NK-92 (cell line): ENCODE data around the gene CCDC88C.

Experiments
- DNase-seq: peaks from one replicate; lab custom pipeline; 2025; ENCODE audit not compliant: unreplicated experiment; lab: John Stamatoyannopoulos, UW

CCDC88C gene

DNA sequence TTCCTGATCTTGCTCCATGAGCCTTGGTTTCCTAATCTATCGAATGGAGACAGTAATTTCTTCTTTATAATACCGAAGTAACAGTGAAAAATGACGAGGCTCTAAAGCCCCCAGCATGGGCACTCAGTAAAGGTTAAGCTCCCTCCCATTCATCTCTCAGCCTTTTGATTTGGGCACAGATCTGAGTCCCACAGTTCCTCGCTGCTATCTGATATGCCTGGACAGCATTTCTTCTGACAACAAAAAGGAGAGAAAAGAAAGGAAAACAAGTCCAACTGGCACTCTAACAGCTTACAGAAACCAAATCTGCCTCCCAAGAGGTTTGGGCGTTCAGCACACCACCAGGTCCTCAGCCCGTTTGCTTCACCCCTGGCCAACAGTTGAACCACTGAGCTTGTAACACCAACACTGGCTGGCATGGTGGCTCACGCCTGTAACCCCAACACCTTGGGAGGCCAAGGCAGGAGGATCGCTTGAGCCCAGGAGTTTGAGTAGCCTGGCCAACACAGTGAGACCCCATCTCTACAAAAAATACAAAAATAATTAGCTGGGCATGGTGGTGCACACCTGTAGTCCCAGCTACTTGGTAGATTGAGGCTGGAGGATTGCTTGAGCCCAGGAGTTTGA, 19.5 kb downstream of the CCDC88C start:
- no peak for DNase-seq

DNA sequence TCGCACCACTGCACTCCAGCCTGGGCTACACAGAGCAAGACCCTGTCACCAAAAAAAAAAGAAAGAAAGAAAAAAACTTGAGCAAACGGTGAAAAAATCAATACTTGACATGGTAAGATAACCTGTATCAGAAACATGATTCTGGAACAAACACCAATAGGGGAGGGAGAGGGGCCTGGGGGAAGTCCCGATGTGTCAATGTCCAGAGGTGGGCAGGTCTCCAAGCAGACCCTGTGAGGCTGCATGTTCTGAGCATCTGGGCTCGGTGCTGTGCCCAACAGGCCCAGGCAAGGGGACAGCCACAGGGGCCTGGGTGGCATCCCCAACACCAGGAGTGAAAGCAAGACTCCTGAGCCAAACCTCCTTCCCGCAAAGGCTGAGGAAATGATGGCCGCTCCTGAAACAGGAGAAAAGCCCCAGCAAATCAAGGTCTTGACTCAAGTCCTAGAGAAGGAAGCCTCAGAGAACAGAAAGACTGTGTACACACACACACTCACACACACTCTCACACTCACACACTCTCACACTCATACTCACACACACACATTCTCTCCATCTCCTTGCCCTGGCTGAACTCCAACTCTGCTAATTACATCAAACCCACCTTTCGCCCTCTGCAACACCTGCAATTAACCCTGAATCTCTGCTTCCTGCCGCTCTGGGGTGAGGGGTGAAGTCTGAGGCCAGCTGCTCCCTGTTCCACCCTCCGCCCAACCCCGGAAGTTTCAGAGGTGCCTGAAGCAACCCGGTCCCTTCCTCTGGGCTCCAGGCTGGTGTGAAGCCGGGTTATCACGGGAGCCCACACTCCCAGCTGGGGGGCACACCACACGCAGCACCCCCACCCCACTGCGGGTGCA, 20.4 kb downstream of the CCDC88C start:
- no peak for DNase-seq

DNA sequence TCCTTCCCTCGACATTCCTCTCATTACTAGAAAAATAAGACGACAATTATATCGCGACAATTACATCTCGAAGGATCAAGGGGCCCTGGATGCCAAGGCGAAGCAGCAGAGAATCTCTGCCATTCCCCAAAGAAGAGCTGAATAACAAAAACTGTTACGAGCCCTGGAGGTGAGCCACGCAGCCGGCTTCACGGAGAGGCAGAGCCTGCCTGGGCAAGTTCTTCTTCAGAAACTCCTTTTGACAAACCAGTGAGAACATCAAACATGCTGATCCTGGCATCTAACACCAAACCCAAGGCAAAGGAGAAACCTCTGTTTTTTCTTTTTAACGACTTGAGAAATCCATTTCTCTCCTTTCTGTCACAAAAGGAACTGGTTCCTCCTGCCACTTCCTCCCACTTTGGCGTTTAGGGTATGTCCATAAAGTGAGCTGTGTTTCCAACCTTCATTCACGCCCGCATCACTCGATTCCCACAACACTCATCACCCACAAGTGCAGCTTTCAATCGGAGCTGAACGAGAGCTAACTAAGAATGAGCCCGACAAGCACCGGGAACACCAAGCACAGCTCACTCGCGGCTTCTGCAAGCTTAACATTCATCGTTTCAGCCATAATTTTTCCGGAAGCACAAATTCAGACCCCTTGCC, 21.5 kb downstream of the CCDC88C start:
- DNase-seq = no peak

DNA sequence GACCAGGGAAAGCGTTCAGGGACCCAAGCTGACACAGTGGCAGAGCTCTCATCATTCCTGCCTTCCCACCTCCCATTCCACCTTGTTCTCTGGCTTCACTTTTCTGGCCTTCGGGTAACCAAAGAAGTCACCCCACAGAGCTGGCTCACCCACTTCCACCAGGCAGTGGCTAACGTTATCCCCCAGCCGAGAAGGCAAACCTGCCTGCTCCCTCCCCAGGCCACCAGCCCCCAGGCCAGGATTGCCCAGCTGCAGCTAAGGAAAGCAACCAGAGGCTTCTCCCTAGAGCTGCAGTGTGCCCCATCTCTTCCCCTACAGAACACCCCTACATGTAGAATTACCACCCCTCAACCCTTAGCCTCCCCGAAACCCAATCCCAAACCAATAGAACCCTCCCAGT, 22.2 kb downstream of the CCDC88C start:
- DNase-seq = no peak

DNA sequence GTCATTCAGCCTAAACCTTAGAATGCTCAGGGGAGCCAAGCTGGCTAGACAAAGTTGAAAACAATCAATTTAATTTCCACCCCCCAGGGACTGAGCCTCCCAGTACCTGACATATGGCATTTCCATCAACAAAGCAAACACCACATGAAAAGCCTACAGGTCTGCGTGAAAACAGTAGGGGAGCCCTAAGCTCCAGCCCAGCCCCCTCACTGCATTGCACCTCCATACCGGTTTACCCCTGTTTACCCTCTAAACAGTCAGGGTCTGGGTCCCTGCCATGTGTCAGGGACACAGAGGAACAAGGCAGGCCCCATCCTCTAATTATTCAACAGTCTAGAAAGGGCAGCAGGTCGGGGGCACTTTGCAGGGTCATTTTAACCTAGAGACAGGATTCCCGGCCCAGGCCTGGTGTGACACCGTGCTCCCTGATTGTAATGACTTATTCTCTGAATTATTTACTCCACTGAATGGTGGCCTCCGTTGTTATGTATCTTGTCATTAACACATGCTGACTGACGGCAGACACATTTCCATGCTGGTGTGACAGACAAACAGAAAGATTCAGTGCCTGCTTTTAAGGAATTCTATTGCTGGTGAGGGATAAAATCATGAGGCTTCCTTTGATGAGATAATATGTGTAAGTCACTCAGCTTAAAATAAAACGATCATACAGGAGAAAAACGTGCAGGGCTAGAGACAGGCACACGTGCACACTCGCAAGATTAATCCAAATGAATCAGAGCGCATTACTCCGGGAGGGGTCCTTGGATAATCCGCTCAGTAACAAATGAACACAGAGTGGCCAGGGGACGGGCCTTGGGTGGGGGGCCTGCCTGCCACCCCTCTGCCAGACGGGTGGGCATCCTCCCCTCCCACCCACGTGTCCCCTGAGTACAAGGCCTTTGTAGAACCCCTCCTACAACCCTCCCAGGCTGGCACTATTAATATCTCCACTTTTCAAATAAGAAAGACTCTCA, 23.2 kb downstream of the CCDC88C start:
- no peak for DNase-seq

DNA sequence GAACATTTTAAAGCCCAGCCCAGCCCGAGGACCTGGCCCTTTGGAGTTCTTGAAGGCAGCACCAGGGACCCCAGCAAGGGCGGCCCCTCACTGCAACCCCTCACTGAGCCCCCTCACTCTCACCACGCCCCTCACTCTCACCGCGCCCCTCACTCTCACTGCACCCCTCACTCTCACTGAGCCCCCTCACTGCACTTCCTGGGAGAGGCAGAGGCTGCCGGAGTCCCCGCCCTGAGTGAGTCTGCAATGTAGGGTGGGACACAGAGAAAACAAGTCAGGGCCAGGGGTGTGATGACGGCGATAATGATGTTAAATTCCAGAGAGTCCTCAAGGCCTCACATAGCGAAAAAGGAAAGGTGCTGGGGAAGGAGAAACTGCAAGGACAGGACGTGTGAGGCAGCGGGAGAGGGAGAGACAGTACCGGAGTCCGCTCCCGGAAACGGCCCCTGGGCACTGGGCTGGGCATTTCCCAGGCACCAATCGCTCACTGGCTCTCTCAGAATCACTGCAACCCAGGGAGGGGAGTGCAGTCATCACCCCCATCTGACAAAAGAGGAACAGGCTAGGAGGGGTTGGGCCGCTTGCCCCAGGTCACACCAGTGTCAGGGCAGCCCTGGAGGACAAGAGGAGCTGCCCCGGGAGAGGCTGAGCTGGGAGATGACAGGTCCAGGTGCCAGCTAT, 24.9 kb downstream of the CCDC88C start:
- DNase-seq = no peak

DNA sequence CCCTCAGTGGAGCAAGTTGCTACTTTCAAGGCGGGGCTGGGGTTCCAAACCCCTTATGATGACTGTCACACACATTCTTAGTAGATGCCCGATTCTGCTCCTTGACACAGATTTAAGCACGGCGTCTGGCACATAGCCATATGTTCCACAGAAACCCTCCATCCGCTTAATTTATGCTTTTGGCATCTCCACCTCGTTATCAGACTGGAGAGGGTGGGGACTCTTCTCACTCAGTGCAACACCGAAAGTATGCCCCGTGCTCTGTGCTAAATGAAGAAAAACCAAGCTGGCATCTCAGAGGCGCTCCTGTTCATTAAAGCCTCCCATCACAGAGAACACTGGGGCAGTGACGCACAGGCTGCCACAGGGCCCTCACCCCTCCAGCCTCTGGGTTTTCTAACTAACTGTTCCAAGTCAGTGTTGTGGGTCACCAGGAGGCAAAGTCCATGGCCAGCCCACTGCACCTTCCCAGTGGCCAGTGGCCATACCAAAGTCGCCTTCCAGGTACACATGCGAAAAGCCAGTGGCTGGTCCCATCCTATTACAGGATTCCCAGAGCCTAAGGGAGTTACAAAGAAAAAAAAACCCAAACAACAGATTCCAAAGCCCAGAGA, 27.3 kb downstream of the CCDC88C start:
- no peak for DNase-seq

DNA sequence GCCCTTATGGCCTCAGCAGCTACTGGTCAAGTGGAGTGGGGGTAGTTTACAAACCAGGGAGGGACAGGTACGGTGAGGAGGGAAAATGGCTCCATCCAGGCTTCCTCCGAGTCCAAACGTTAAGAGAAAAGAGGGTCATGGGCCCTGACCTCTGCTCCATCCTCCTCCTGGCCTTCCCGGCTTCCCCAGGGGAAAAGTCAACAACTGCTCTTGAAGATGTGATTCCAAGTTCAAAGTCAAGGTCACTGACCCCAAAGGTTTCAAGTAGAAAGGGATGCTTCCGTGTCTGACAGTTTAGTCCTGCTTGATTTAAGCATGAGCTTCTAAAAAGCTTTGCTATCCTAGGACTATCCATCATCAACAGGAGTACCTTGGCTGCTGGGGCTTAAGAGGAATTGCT, 28.5 kb downstream of the CCDC88C start:
- DNase-seq = no peak

DNA sequence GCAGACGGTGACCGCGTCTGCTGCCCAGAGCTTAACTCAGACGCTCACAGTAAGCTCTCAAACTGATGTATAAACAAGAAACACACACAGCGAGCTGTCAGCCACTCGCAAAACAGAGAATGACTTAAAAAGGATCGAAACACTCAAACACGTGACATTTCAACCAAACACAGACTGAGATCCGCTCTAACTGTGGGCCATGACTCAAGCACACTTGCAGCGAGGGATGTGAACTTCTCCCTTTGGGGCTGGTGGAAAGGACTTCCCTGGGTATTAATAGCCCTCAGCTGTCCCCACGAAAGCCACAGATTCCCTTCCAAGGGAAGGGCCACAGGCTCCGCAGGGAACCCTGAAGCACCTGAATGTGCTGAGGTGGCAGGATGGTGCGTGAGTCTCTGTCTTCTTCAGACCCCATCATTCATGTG, 29.1 kb downstream of the CCDC88C start:
- no peak for DNase-seq

DNA sequence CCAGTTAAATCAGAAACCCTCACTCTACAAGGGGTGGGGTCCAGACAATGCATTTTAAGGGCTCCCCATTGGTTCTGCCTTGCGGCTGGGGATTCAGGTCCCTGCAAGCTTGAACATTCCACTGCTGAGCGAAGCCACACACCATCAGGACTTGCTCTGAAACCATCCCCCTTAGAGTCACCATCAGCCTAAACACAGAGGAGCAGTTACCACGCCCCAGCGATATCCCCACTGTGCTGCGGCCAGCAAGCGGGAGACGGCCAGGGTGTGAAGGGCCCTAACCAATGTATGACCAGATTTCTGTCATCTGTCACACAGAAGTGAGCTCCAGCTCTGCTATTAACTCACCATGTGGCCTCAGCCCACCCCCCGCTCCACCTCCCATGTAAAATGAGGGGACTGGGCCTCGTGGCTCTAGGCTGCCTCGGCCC, 29.7 kb downstream of the CCDC88C start:
- DNase-seq = no peak

DNA sequence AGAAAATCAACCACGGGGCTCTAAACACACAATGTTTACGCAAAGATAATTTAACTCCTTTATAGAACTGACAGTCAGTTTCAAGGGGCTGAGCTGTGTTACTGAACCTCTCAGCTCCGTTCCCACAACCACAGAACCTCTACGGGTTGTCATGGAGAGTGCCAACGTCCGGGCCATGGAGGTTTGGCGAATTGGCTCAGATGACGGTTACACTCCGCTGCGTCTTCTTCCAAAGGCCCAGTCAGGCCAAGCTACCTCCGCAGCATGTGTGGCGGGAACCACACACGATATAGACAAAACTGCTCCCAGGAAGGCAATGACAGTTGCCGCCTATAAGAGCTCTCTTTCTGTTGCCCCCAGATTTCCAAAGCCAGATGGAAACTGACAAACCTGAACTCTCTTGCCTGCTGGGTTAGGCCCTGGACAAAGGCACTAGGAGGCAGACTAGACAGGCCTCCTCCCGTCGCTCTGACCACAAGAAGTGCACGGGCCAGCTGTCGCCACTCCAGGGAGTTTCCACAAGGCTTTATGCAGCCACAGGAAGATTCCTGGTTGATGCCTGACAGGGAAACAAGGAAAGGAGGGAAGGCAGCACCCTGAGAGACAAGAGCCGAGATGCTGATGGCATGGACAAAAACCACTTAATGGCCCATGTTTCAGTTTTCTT, 30.3 kb downstream of the CCDC88C start:
- no peak for DNase-seq

DNA sequence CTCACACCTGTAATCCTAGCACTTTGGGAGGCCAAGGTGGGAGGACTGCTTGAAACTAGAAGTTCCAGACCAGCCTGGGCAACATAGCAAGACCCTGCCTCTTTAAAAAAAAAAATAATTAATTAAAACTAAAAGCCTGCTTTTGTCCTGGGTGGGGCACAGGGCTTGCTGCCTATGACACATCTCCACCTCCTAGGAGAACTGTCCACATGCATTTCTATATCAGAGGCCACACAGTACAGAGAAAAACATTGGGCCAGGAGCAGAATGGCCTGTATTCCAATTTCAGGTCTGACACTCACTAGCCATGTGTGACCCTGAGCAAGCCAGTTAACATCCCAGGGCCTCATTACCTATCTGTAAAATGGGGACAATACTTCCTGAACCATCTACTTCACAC, 31.9 kb downstream of the CCDC88C start:
- no peak for DNase-seq

DNA sequence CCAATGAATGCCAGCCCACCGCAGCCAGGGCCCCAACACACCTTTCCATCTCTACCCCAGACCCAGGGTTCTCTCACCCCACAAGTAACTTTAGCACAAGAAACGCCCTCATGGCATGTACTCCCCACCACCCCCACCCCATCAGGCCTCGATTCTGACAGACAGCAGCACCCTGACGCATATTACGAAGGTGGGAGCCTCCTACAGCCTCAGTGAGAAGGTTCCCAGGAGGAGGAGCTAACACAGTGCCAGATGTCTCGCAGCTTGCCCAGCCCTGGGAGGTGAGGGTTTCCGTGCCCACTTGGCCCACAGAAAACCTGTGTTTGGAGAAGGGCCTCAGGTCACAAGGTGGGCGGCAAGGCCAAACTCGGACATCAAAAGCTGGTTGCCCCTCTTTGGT, 32.4 kb downstream of the CCDC88C start:
- no peak for DNase-seq

DNA sequence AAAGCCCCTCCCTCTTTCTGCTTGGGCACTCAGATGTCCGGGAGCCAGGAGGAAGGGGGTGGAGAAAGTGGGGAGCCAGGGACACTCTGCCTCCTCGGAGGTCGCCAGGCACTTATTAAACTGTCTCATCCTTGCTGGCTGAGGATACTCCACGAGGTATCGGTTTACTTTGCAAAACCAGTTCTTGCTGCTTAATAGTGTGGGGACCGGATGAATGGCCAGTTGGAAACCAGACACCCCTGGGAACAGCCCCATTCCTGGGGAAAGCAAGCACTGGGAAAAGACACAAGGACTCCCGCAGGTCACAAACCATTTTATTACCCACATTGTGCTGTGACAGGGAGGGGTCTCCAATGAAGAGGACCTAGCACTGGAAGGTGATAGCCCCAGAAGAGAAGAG, 34.2 kb downstream of the CCDC88C start:
- no peak for DNase-seq

DNA sequence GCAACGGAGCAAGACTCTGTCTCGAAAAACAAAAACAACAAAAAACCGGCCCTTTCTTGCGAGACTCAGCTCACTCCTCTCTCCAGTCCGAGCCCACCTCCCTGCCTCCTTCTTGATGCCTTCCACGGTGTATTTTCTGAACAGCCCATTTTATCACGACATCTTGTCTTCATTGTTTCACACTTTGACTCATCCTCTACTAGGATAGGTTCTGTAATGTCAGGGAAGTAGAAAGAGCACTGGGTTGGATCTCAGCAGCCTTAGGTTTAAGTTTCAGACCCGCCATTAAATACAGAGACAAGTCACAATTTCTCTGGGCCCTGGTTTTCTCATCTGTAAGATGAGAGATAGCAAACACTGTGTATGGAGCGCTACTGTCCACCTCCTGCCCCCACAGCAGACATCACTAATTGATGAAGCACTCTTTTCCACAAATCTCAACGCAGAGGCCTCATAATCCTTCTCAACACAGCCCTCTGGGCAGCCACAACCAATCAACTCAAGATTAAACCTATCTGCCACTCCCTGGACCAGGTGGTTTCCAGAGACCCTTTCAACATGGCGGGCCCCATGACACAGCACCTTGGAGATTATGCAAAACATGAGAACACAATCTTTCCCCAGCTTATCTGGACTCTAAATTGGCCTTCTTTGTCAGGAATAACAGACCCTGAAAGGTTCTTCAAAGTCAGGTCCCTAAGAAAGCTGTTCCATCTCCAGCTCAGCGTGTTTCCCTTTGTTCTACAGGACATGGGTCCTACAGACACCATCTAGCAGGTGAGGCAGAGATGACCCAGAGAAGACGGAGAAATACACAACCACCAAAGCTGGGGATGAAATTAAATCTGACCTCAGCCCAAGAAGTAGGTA, 35.6 kb downstream of the CCDC88C start:
- no peak for DNase-seq

DNA sequence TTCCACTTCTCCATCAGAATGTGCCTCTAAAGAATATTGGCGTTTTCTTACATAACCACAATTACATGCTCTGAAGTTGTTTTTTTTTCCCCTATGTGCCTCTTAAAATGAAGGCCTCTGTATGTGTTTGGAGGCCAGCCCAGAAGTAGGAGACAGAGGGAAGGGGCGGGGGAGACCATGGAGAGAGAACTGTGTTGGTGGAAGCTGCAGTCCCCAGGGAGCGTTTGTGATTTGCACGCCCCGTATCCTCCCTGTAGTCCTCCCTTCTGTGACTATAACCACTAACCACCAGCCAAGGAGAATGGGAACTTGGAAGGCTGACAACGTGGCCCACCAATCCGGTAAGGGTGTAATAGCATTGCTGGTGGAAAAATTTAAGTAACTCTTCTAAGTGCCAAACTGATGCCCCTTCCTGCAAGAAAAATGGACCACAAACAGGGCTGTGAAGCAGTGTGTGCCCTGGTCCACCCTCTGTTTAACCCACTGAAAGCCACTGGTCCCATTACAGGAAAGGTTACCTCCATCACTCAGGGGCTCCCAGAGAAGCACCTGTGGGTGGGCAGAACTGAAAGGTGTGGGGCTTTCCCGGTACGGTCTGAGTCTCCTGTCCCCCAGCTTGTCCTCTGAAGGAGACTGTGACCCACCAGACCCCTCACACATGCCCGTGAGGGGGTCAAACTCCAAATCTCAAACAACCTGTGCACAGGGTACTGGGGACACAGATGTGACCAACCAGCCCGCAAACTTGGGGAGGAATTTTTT, 36.8 kb downstream of the CCDC88C start:
- no peak for DNase-seq

DNA sequence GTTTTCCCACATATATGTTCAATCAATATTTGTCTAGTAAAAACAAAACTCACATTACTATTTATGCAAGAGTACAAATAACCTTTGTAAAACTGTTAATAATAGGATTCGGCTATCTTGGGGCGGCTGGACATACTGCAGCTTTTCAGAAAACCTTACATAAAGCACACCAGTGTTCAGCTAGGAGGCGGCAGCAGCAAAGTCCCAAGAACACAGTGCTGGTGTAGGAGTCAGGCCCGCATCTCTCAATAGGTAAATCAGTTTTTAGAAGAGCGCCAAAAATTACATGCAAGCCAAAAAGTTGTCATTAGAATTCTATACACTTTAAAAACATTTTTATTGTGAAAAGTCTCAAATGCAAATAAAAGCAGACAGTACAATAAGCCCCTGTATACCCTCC, 37.5 kb downstream of the CCDC88C start:
- DNase-seq = no peak

DNA sequence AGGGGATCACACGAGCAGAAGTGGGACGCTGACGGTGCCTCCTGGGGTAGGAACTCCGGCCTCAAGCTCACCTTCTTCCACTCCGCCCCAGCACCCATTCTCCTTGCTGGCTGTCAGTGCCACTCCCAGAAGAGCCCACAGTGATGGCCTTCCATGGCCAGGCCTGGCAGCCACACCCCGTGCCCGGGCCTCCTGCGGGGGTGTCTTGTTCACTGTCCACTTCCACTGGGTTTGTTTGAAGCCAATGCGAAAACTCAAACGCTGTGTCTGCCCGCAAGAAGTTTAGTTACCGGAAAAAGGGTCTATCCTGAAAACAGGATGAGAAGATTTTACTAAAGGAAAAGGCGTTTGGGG, 38.1 kb downstream of the CCDC88C start:
- DNase-seq = no peak
